GM23248 (cell line): ENCODE results near the gene PCED1B. TPM values are rescaled to one million over a fixed set of nuclear protein-coding genes. Genes with fewer than 3 reads are reported as not detected.

Experiments used
- DNase-seq: peaks from one replicate; pipeline ENCODE4 v3.0.0-alpha.2; 2015
- H2AFZ ChIP-seq: fragments of 200-600 bp; sonication (generic); 2 replicates; pipeline ENCODE4 v1.6.1; 2016; ENCODE audit warnings: antibody characterized with exemption
- H3F3A ChIP-seq: fragments of 200-600 bp; sonication (generic); 2 replicates; pipeline ENCODE4 v1.6.1; 2016; ENCODE audit warnings: mild to moderate bottlenecking, antibody characterized with exemption, mixed run types; ENCODE audit not compliant: insufficient read depth
- H3K27ac ChIP-seq: fragments of 200-600 bp; sonication (generic); 2 replicates; pipeline ENCODE4 v1.5.1; 2016; ENCODE audit warnings: mild to moderate bottlenecking
- H3K27me3 ChIP-seq: fragments of 200-600 bp; sonication (generic); replicated peaks from 2 replicates; pipeline ENCODE4 v1.6.1; 2016; ENCODE audit warnings: mild to moderate bottlenecking; ENCODE audit not compliant: insufficient read depth
- H3K36me3 ChIP-seq: fragments of 200-600 bp; sonication (generic); 2 replicates; pipeline ENCODE4 v1.6.1; 2016; ENCODE audit warnings: low read depth, mild to moderate bottlenecking
- H3K4me1 ChIP-seq: fragments of 200-600 bp; sonication (generic); 2 replicates; pipeline ENCODE4 v1.6.1; 2016; ENCODE audit warnings: mild to moderate bottlenecking; ENCODE audit not compliant: insufficient read depth
- H3K4me2 ChIP-seq: fragments of 200-600 bp; sonication (generic); one replicate; pipeline ENCODE4 v1.6.1; 2016; ENCODE audit warnings: mild to moderate bottlenecking; ENCODE audit not compliant: unreplicated experiment
- H3K4me3 ChIP-seq: fragments of 200-600 bp; sonication (generic); 2 replicates; pipeline ENCODE4 v1.5.1; 2016; ENCODE audit warnings: mild to moderate bottlenecking
- H3K79me2 ChIP-seq: fragments of 200-600 bp; sonication (generic); 2 replicates; pipeline ENCODE4 v1.6.1; 2016; ENCODE audit warnings: mild to moderate bottlenecking; ENCODE audit not compliant: insufficient read depth
- H3K9ac ChIP-seq: fragments of 200-600 bp; sonication (generic); 2 replicates; pipeline ENCODE4 v1.6.1; 2016; ENCODE audit warnings: mild to moderate bottlenecking
- H3K9me2 ChIP-seq: fragments of 200-600 bp; sonication (generic); 2 replicates; pipeline ENCODE4 v1.6.1; 2016; ENCODE audit warnings: mixed run types, mild to moderate bottlenecking, moderate library complexity; ENCODE audit not compliant: insufficient read depth
- H3K9me3 ChIP-seq: fragments of 200-600 bp; sonication (generic); one replicate; pipeline ENCODE4 v1.6.1; 2017; ENCODE audit warnings: low read depth
- H4K20me1 ChIP-seq: fragments of 200-600 bp; sonication (generic); 2 replicates; pipeline ENCODE4 v1.6.0; 2016; ENCODE audit not compliant: insufficient read depth
- EZH2 ChIP-seq: fragments of 200-600 bp; sonication (generic); IDR thresholded peaks from 2 replicates; pipeline ENCODE4 v1.6.1; 2018; ENCODE audit warnings: antibody characterized with exemption, mild to moderate bottlenecking; ENCODE audit not compliant: insufficient read depth, poor library complexity, severe bottlenecking
- EZH2phosphoT487 ChIP-seq: fragments of 200-600 bp; sonication (generic); IDR thresholded peaks from 2 replicates; pipeline ENCODE4 v1.6.1; 2018; ENCODE audit warnings: antibody characterized with exemption, moderate library complexity, mild to moderate bottlenecking, low read depth; ENCODE audit not compliant: insufficient read depth
- WGBS, 2 experiments: methylation state at CpG; one replicate each; pipeline ENCODE4 v1.1.6; 2015 to 2017; ENCODE audit warnings: low lambda C conversion rate in 2 of 2, low coverage in 1 of 2; ENCODE audit errors: missing lambda C conversion rate in 2 of 2; 5-methylcytosine and 5-hydroxymethylcytosine counted together
- in situ Hi-C: fragments of 300-500 bp; cut with MboI; formaldehyde crosslinking; loops from 2 replicates; pipeline ENCODE4 v1.15.0; 2020
- polyA plus RNA-seq: library from polyadenylated mRNA; unstranded; fragments of >200 nt; fragmentation: Nextera tagmentation; extraction: Ambion mirVana; gene quantifications from 2 replicates; pipeline ENCODE4 v1.2.1, GENCODE V29; 2016
- total RNA-seq: library from RNA; depleted of rRNA; stranded (reverse); fragments of >200 nt; shearing (Covaris generic); gene quantifications from 2 replicates; pipeline ENCODE4 v1.2.3, GENCODE V29; 2014

Gene PCED1B
- total and polyA plus RNA-seq, 2 experiments from 2014 or later: 3.5 to 3.6 TPM

- no peak overlapping the region for H3K4me3 ChIP-seq
- H3K27me3 ChIP-seq: no peaks in the 10 kb centered on the region
- no peak for DNase-seq
- no peaks in the 10 kb centered on the region for H3K4me1 ChIP-seq
- H3K9ac ChIP-seq: no peak overlapping the region
- no peak overlapping the region for H3K4me2 ChIP-seq
- H3K79me2 ChIP-seq: no peaks in the 10 kb centered on the region
- H3K27ac ChIP-seq: no peak overlapping the region
- no peaks in the 10 kb centered on the region for H3K36me3 ChIP-seq
- H2AFZ ChIP-seq: no peak overlapping the region
- no peak for TF ChIP-seq EZH2phosphoT487
- no peak for TF ChIP-seq EZH2
- in situ Hi-C loops: no loop called here
- no peaks in the 10 kb centered on the region for H4K20me1 ChIP-seq
- no peaks in the 10 kb centered on the region for H3K9me3 ChIP-seq
- WGBS, 2 experiments: 65 to 66% methylated on average over 2 of the region's 2 CpGs
- H3K9me2 ChIP-seq: no peaks in the 10 kb centered on the region
- no peaks in the 10 kb centered on the region for H3F3A ChIP-seq
These were observed 68.3 kb downstream of the PCED1B start for GRCh38 chr12:47147739-47148138.

DNA sequence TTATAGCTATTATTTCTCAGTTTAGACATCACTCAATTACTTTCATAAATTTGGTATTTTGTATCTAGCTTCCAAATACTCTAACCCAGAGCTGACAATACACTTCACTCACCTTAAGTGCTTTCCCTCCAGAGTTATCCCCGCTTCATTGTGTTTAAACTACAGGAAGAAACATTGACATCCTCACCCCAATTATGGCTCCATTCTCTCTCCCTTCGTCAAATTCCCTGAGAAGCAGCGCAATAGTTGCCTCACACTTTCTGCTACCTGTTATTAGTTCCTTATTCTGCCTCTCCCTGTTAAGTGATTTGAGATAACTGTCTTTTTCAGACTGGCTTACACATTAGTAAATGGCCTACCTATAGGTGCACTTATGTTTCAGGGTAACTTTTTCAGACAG is 69.7 kb downstream of the PCED1B start:
- Histone ChIP-seq H2AFZ (no peak overlapping the region), H3K4me1 (no peaks in the 10 kb centered on the region), H3K4me2 (no peak overlapping the region), H3K9me2 (no peaks in the 10 kb centered on the region), H3K27ac (no peak overlapping the region), H3K4me3 (no peak overlapping the region), H3K36me3 (no peaks in the 10 kb centered on the region), H3K9me3 (no peaks in the 10 kb centered on the region), H4K20me1 (no peaks in the 10 kb centered on the region), H3K9ac (no peak overlapping the region), H3K79me2 (no peaks in the 10 kb centered on the region), H3K27me3 (no peaks in the 10 kb centered on the region), H3F3A (no peaks in the 10 kb centered on the region)
- TF ChIP-seq EZH2 (no peak), EZH2phosphoT487 (no peak)
- in situ Hi-C loops: no loop called here
- WGBS, 2 experiments: 72 to 73% methylated on average over 3 of the region's 3 CpGs
- no peak for DNase-seq

- DNase-seq: no peak
- Histone ChIP-seq H3F3A (no peaks in the 10 kb centered on the region), H2AFZ (no peak overlapping the region), H3K27me3 (no peaks in the 10 kb centered on the region), H3K9ac (no peak overlapping the region), H3K4me1 (peaks cover 8% of the 10 kb centered on the region; the same call in 1 of the 2 replicates), H3K79me2 (no peaks in the 10 kb centered on the region), H4K20me1 (no peaks in the 10 kb centered on the region), H3K4me3 (no peak overlapping the region), H3K27ac (no peak overlapping the region), H3K4me2 (no peak overlapping the region), H3K9me3 (no peaks in the 10 kb centered on the region), H3K9me2 (no peaks in the 10 kb centered on the region), H3K36me3 (no peaks in the 10 kb centered on the region)
- 59 to 65% methylated on average over 1 of the region's 1 CpG for WGBS, 2 experiments
- in situ Hi-C loops: no loop called here
- no peak for TF ChIP-seq EZH2phosphoT487
- TF ChIP-seq EZH2: no peak
These were observed 72.7 kb downstream of the PCED1B start for GRCh38 chr12:47152095-47152494.

GRCh38 chr12:47155457-47156166 is 76.2 kb downstream of the PCED1B start:
- peak overlapping the region; percentile 34; the same call in 1 of the 2 replicates for H3K9ac ChIP-seq
- TF ChIP-seq EZH2: no peak
- no peak for TF ChIP-seq EZH2phosphoT487
- no peaks in the 10 kb centered on the region for H3K9me3 ChIP-seq
- H3K36me3 ChIP-seq: no peaks in the 10 kb centered on the region
- H3F3A ChIP-seq: no peaks in the 10 kb centered on the region
- peaks cover 8% of the 10 kb centered on the region; the same call in 1 of the 2 replicates for H3K4me1 ChIP-seq
- H3K27ac ChIP-seq: peak overlapping the region; percentile 2
- in situ Hi-C loops: no loop called here
- no peaks in the 10 kb centered on the region for H3K27me3 ChIP-seq
- peak overlapping the region; percentile 59 for H2AFZ ChIP-seq
- H3K79me2 ChIP-seq: no peaks in the 10 kb centered on the region
- no peaks in the 10 kb centered on the region for H4K20me1 ChIP-seq
- no peak overlapping the region for H3K4me3 ChIP-seq
- no peak overlapping the region for H3K4me2 ChIP-seq
- 48 to 54% methylated on average over 3 of the region's 3 CpGs for WGBS, 2 experiments
- peak; percentile 41 for DNase-seq
- no peaks in the 10 kb centered on the region for H3K9me2 ChIP-seq
